HEK293 (cell line): ENCODE data around the gene HLA-DMB.

Source experiments
- CTCF ChIA-PET: fragments of 350-600 bp; formaldehyde crosslinking; extraction: SDS; loops from one replicate; lab custom pipeline; 2021; ENCODE audit warnings: antibody characterized with exemption; lab: Yijun Ruan, JAX
- POLR2A ChIA-PET: fragments of 300-600 bp; formaldehyde crosslinking; extraction: SDS; loops from one replicate; lab custom pipeline; 2020; ENCODE audit warnings: antibody characterized with exemption, inconsistent platforms; lab: Yijun Ruan, JAX
- H3K27ac ChIP-seq: fragments of 200-500 bp; sonication (Bioruptor generic); 2 replicates; pipeline ENCODE4 v1.5.1; 2014; ENCODE audit warnings: low read depth, low read length, control low read depth, inconsistent platforms; ENCODE audit errors: extremely low read depth
- H3K36me3 ChIP-seq, 2 experiments: fragments of 200-500 bp in 1 of 2; sonication (Bioruptor generic) in 1 of 2; 1 replicate in 1 of 2; 2 replicates in 1 of 2; pipeline ENCODE4 v1.5.1; 2014 to 2017; ENCODE audit warnings: inconsistent platforms in 2 of 2, low read length in 2 of 2; ENCODE audit not compliant: control insufficient read depth in 2 of 2, insufficient read depth in 1 of 2
- H3K4me1 ChIP-seq: fragments of 200-500 bp; sonication (Bioruptor generic); 2 replicates; pipeline ENCODE4 v1.5.1; 2014; ENCODE audit warnings: mild to moderate bottlenecking, low read length, inconsistent platforms; ENCODE audit not compliant: control insufficient read depth, insufficient read depth
- H3K4me3 ChIP-seq: 2 replicates; pipeline ENCODE4 v1.5.1; 2011; ENCODE audit warnings: low read depth, mild to moderate bottlenecking, control low read depth, low read length, moderate library complexity
- H3K9me3 ChIP-seq: fragments of 200-500 bp; sonication (Bioruptor generic); 2 replicates; pipeline ENCODE4 v1.5.1; 2014; ENCODE audit warnings: low read depth, low read length, inconsistent platforms; ENCODE audit not compliant: control insufficient read depth, insufficient read depth
- AEBP2 ChIP-seq: fragments of 450-650 bp; formaldehyde crosslinking; IDR thresholded peaks from 2 replicates; pipeline ENCODE4 v1.5.1; 2016; ENCODE audit warnings: missing biosample characterization, missing genetic modification characterization, borderline replicate concordance
- HOXA7 ChIP-seq: sonication (generic); formaldehyde crosslinking; IDR thresholded peaks from 2 replicates; pipeline ENCODE4 v1.8.1; 2022; ENCODE audit warnings: missing genetic modification reagents, borderline replicate concordance
- IKZF3 ChIP-seq: fragments of 450-650 bp; IDR thresholded peaks from 2 replicates; pipeline ENCODE4 v1.5.0; 2018; ENCODE audit warnings: missing biosample characterization, mild to moderate bottlenecking, missing genetic modification characterization, moderate library complexity
- KLF9 ChIP-seq: fragments of 450-650 bp; formaldehyde crosslinking; IDR thresholded peaks from 2 replicates; pipeline ENCODE4 v1.5.1; 2016; ENCODE audit warnings: missing biosample characterization, missing genetic modification characterization, low read depth
- ZIC2 ChIP-seq: fragments of 450-650 bp; formaldehyde crosslinking; IDR thresholded peaks from 2 replicates; pipeline ENCODE4 v1.5.1; 2016; ENCODE audit warnings: missing biosample characterization, missing genetic modification characterization
- ZNF138 ChIP-seq: fragments of 450-650 bp; formaldehyde crosslinking; IDR thresholded peaks from 2 replicates; pipeline ENCODE4 v1.5.1; 2016; ENCODE audit warnings: missing biosample characterization, missing genetic modification characterization, borderline replicate concordance
- ZNF2 ChIP-seq: fragments of 450-650 bp; formaldehyde crosslinking; IDR thresholded peaks from 2 replicates; pipeline ENCODE4 v1.5.1; 2016; ENCODE audit warnings: missing biosample characterization, missing genetic modification characterization
- ZNF221 ChIP-seq: fragments of 450-650 bp; formaldehyde crosslinking; IDR thresholded peaks from 2 replicates; pipeline ENCODE4 v1.5.1; 2017; ENCODE audit warnings: missing biosample characterization, missing genetic modification characterization, borderline replicate concordance
- ZNF239 ChIP-seq: fragments of 450-650 bp; formaldehyde crosslinking; IDR thresholded peaks from 2 replicates; pipeline ENCODE4 v1.5.1; 2016; ENCODE audit warnings: missing biosample characterization, missing genetic modification characterization
- ZNF391 ChIP-seq: fragments of 450-650 bp; formaldehyde crosslinking; IDR thresholded peaks from 2 replicates; pipeline ENCODE4 v1.5.1; 2016; ENCODE audit warnings: low read depth, missing biosample characterization, missing genetic modification characterization, borderline replicate concordance
- ZNF549 ChIP-seq: fragments of 450-650 bp; IDR thresholded peaks from 2 replicates; pipeline ENCODE4 v1.5.1; 2018; ENCODE audit warnings: missing biosample characterization, missing genetic modification characterization, mild to moderate bottlenecking, inconsistent platforms, moderate library complexity
- ZNF561 ChIP-seq: fragments of 450-650 bp; IDR thresholded peaks from 2 replicates; pipeline ENCODE4 v1.5.1; 2018; ENCODE audit warnings: missing biosample characterization, missing genetic modification characterization, borderline replicate concordance
- ZNF585B ChIP-seq: fragments of 450-650 bp; formaldehyde crosslinking; IDR thresholded peaks from 2 replicates; pipeline ENCODE4 v1.5.1; 2016; ENCODE audit warnings: missing biosample characterization, missing genetic modification characterization
- ZNF701 ChIP-seq: fragments of 450-650 bp; formaldehyde crosslinking; IDR thresholded peaks from 2 replicates; pipeline ENCODE4 v1.5.1; 2016; ENCODE audit warnings: missing biosample characterization, missing genetic modification characterization
- ZXDB ChIP-seq: fragments of 450-650 bp; formaldehyde crosslinking; IDR thresholded peaks from 2 replicates; pipeline ENCODE4 v1.5.1; 2016; ENCODE audit warnings: missing biosample characterization, missing genetic modification characterization
- TF ChIP-seq, protein P1 (sequence below): fragments of 450-650 bp; formaldehyde crosslinking; IDR thresholded peaks from 2 replicates; pipeline ENCODE4 v1.5.1; 2016; ENCODE audit warnings: missing biosample characterization, missing genetic modification characterization, borderline replicate concordance
- TF ChIP-seq, protein P2 (sequence below): fragments of 450-650 bp; formaldehyde crosslinking; IDR thresholded peaks from 2 replicates; pipeline ENCODE4 v1.5.1; 2016; ENCODE audit warnings: missing biosample characterization, missing genetic modification characterization
- TF ChIP-seq, protein P3 (sequence below): fragments of 450-650 bp; formaldehyde crosslinking; optimal IDR thresholded peaks from 2 replicates; pipeline ENCODE3; 2016; ENCODE audit warnings: missing biosample characterization, mild to moderate bottlenecking, missing genetic modification characterization

Gene HLA-DMB

DNA sequence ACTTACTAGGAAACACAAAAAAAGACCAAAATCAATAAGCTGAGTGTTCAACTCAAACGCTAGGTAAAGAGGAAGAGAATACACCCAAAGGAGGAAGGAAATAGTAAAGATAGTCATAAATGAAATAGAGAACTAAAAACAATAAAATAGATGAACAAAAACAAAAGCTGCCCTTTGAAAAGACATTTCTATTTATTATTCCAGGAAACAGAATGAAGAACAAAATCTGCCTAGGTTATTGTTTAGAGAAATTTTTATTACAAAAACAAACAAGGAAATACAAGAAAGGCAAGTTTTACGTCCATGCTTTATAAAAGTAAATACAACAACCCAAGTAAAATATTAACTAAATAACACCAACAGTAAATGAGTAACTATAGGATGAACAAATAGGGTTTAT is 20.1 kb downstream of the HLA-DMB start:
- Histone ChIP-seq H3K9me3 (no peaks in the 10 kb centered on the region), H3K36me3 (no peaks in the 10 kb centered on the region; a peak in 1 of 3 replicates), H3K4me3 (no peak overlapping the region), H3K4me1 (no peaks in the 10 kb centered on the region; the same call in 1 of the 2 replicates), H3K27ac (no peak overlapping the region)
- ChIA-PET CTCF (interaction anchor here (0.6 to 3.8 kb wide), 4 partner anchors 12 to 878 kb away, joined by 3 to 38 read pairs (median 6); no protein-coding TSS in a partner anchor), POLR2A (interaction anchor here (0.5 to 0.7 kb wide), 3 partner anchors 26 to 82 kb away, joined by 3 read pairs; partner anchors contain the start of gene TAP2)
- TF ChIP-seq, protein P1, sequence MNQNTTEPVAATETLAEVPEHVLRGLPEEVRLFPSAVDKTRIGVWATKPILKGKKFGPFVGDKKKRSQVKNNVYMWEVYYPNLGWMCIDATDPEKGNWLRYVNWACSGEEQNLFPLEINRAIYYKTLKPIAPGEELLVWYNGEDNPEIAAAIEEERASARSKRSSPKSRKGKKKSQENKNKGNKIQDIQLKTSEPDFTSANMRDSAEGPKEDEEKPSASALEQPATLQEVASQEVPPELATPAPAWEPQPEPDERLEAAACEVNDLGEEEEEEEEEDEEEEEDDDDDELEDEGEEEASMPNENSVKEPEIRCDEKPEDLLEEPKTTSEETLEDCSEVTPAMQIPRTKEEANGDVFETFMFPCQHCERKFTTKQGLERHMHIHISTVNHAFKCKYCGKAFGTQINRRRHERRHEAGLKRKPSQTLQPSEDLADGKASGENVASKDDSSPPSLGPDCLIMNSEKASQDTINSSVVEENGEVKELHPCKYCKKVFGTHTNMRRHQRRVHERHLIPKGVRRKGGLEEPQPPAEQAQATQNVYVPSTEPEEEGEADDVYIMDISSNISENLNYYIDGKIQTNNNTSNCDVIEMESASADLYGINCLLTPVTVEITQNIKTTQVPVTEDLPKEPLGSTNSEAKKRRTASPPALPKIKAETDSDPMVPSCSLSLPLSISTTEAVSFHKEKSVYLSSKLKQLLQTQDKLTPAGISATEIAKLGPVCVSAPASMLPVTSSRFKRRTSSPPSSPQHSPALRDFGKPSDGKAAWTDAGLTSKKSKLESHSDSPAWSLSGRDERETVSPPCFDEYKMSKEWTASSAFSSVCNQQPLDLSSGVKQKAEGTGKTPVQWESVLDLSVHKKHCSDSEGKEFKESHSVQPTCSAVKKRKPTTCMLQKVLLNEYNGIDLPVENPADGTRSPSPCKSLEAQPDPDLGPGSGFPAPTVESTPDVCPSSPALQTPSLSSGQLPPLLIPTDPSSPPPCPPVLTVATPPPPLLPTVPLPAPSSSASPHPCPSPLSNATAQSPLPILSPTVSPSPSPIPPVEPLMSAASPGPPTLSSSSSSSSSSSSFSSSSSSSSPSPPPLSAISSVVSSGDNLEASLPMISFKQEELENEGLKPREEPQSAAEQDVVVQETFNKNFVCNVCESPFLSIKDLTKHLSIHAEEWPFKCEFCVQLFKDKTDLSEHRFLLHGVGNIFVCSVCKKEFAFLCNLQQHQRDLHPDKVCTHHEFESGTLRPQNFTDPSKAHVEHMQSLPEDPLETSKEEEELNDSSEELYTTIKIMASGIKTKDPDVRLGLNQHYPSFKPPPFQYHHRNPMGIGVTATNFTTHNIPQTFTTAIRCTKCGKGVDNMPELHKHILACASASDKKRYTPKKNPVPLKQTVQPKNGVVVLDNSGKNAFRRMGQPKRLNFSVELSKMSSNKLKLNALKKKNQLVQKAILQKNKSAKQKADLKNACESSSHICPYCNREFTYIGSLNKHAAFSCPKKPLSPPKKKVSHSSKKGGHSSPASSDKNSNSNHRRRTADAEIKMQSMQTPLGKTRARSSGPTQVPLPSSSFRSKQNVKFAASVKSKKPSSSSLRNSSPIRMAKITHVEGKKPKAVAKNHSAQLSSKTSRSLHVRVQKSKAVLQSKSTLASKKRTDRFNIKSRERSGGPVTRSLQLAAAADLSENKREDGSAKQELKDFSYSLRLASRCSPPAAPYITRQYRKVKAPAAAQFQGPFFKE = no peak
- no peak for TF ChIP-seq ZNF561 (tag by site-specific recombination)
- TF ChIP-seq ZNF585B (tag by site-specific recombination) = no peak
- TF ChIP-seq ZNF221 (tag by site-specific recombination) = no peak
- TF ChIP-seq HOXA7 (CRISPR knock-in tag) = no peak
- TF ChIP-seq ZNF549 (tag by site-specific recombination) = no peak
- no peak for TF ChIP-seq ZNF2 (tag by site-specific recombination)
- TF ChIP-seq AEBP2 (tag by site-specific recombination) = no peak
- TF ChIP-seq IKZF3 (tag by site-specific recombination) = no peak
- no peak for TF ChIP-seq KLF9 (tag by site-specific recombination)
- no peak for TF ChIP-seq ZNF701 (tag by site-specific recombination)
- TF ChIP-seq ZNF391 (tag by site-specific recombination) = no peak

DNA sequence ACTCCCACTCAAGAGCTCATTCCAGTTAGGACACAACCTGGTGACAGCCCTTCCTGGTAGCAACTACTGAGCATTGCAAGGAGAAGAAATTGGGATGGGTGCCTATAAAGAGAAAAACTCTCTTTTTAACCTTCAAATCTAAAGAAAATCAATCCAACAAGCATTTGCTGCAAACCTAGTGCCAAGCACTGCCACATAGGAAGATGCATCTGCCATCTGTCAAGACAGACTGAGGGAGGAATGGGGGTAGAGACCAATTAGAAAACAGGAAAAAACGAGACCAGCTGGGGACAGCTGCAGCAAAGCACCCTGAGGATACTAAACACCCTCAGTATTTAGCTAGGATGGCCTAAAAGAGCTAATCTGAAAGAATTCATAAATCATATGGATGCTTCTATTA is 27.9 kb downstream of the HLA-DMB start:
- CTCF ChIA-PET = interaction anchor here (0.6 to 3.9 kb wide), 11 partner anchors 9 to 223 kb away, joined by 3 to 43 read pairs (median 5); partner anchors contain the start of genes HLA-DMA and TAP2
- no peaks in the 10 kb centered on the region for H3K36me3 ChIP-seq
- POLR2A ChIA-PET = interaction anchor here (1.6 to 1.9 kb wide), 2 partner anchors 58 to 71 kb away, joined by 4 to 5 read pairs; no protein-coding TSS in a partner anchor

More for the DNA sequence above, 27.9 kb downstream of the HLA-DMB start:
- Histone ChIP-seq H3K27ac (no peak overlapping the region), H3K4me1 (no peaks in the 10 kb centered on the region), H3K4me3 (no peak overlapping the region), H3K9me3 (no peaks in the 10 kb centered on the region)
- TF ChIP-seq, protein P2, sequence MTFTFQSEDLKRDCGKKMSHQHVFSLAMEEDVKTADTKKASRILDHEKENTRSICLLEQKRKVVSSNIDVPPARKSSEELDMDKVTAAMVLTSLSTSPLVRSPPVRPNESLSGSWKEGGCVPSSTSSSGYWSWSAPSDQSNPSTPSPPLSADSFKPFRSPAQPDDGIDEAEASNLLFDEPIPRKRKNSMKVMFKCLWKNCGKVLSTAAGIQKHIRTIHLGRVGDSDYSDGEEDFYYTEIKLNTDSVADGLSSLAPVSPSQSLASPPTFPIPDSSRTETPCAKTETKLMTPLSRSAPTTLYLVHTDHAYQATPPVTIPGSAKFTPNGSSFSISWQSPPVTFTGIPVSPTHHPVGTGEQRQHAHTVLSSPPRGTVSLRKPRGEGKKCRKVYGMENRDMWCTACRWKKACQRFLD = no peak
- TF ChIP-seq ZNF239 (no peak), ZIC2 (tag by site-specific recombination) (no peak), ZNF138 (tag by site-specific recombination) (no peak), KLF9 (tag by site-specific recombination) (no peak), ZXDB (tag by site-specific recombination) (no peak)
- TF ChIP-seq, protein P3, sequence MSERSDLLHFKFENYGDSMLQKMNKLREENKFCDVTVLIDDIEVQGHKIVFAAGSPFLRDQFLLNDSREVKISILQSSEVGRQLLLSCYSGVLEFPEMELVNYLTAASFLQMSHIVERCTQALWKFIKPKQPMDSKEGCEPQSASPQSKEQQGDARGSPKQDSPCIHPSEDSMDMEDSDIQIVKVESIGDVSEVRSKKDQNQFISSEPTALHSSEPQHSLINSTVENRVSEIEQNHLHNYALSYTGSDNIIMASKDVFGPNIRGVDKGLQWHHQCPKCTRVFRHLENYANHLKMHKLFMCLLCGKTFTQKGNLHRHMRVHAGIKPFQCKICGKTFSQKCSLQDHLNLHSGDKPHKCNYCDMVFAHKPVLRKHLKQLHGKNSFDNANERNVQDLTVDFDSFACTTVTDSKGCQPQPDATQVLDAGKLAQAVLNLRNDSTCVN = no peak
